H7 (cell line): ENCODE results near the gene S100A11. TPM values are rescaled to one million over a fixed set of nuclear protein-coding genes. Genes with fewer than 3 reads are reported as not detected.

Experiments
- DNase-seq: peaks from one replicate; pipeline ENCODE4 v3.0.0; 2012
- H3K27me3 ChIP-seq: 2 replicates; pipeline ENCODE4 v1.6.0; 2011; ENCODE audit warnings: mild to moderate bottlenecking, low read length; ENCODE audit not compliant: control insufficient read depth, insufficient read depth
- H3K36me3 ChIP-seq: replicated peaks from 2 replicates; pipeline ENCODE4 v1.5.1; 2011; ENCODE audit warnings: low read length; ENCODE audit not compliant: control insufficient read depth, insufficient read depth
- H3K4me3 ChIP-seq: 2 replicates; pipeline ENCODE4 v1.5.1; 2011; ENCODE audit warnings: low read depth, mild to moderate bottlenecking, control low read depth, low read length, moderate library complexity; ENCODE audit not compliant: insufficient read depth
- total RNA-seq: library from RNA; depleted of rRNA; stranded (reverse); fragments of >200 nt; shearing (Covaris generic); gene quantifications from 2 replicates; pipeline ENCODE4 v1.2.3, GENCODE V29; 2014

Gene S100A11
- total RNA-seq, 1 experiment from 2014 or later: 597 TPM

GRCh38 chr1:152049291-152050083, 12.7 kb upstream of the S100A11 start:
- Histone ChIP-seq H3K27me3 (peaks cover 2% of the 10 kb centered on the region; the same call in 1 of the 2 replicates), H3K36me3 (no peaks in the 10 kb centered on the region), H3K4me3 (no peak overlapping the region)
- DNase-seq: no peak

- no peak for DNase-seq
- Histone ChIP-seq H3K4me3 (no peak overlapping the region), H3K27me3 (peaks cover 2% of the 10 kb centered on the region; the same call in 1 of the 2 replicates), H3K36me3 (no peaks in the 10 kb centered on the region)
Measured at GRCh38 chr1:152048416-152049009, 11.7 kb upstream of the S100A11 start.

GRCh38 chr1:152047730-152048415, 11.1 kb upstream of the S100A11 start:
- Histone ChIP-seq H3K36me3 (no peaks in the 10 kb centered on the region), H3K27me3 (no peaks in the 10 kb centered on the region), H3K4me3 (peak overlapping the region; percentile 12; the same call in 1 of the 2 replicates)
- peak; percentile 75 for DNase-seq

- H3K4me3 ChIP-seq: no peak overlapping the region
Measured at GRCh38 chr1:152047413-152047729, 10.6 kb upstream of the S100A11 start.

GRCh38 chr1:152044386-152044785, 7.6 kb upstream of the S100A11 start:
- peaks cover 2% of the 10 kb centered on the region for H3K27me3 ChIP-seq
- no peak for DNase-seq
- no peak overlapping the region for H3K4me3 ChIP-seq
- H3K36me3 ChIP-seq: no peaks in the 10 kb centered on the region

More at GRCh38 chr1:152047413-152047729, 10.6 kb upstream of the S100A11 start:
- no peak for DNase-seq
- no peaks in the 10 kb centered on the region for H3K27me3 ChIP-seq
- H3K36me3 ChIP-seq: no peaks in the 10 kb centered on the region

- no peak overlapping the region for H3K4me3 ChIP-seq
- no peaks in the 10 kb centered on the region for H3K36me3 ChIP-seq
- peaks cover 2% of the 10 kb centered on the region for H3K27me3 ChIP-seq
- peak; percentile 55 for DNase-seq
Measured at GRCh38 chr1:152043870-152044269, 7.1 kb upstream of the S100A11 start.

- H3K36me3 ChIP-seq: no peaks in the 10 kb centered on the region
- DNase-seq: no peak
- H3K4me3 ChIP-seq: no peak overlapping the region
- peaks cover 3% of the 10 kb centered on the region for H3K27me3 ChIP-seq
Measured at GRCh38 chr1:152042030-152042429, 5.2 kb upstream of the S100A11 start.

GRCh38 chr1:152039886-152040285, 3.1 kb upstream of the S100A11 start:
- DNase-seq: no peak
- peaks cover 3% of the 10 kb centered on the region for H3K27me3 ChIP-seq
- no peak overlapping the region for H3K4me3 ChIP-seq
- no peaks in the 10 kb centered on the region for H3K36me3 ChIP-seq

GRCh38 chr1:152039461-152039860, 2.7 kb upstream of the S100A11 start:
- no peak for DNase-seq
- H3K27me3 ChIP-seq: peaks cover 3% of the 10 kb centered on the region
- H3K36me3 ChIP-seq: no peaks in the 10 kb centered on the region
- H3K4me3 ChIP-seq: no peak overlapping the region

- H3K4me3 ChIP-seq: no peak overlapping the region
- no peak for DNase-seq
- no peaks in the 10 kb centered on the region for H3K36me3 ChIP-seq
- H3K27me3 ChIP-seq: peaks cover 3% of the 10 kb centered on the region
Measured at GRCh38 chr1:152038871-152039270, 2.1 kb upstream of the S100A11 start.

GRCh38 chr1:152035539-152036266, 1.1 kb downstream of the S100A11 start:
- Histone ChIP-seq H3K27me3 (peaks cover 1% of the 10 kb centered on the region; the same call in 1 of the 2 replicates), H3K4me3 (peak overlapping the region; percentile 76), H3K36me3 (peaks cover 10% of the 10 kb centered on the region)
- peak; percentile 49 for DNase-seq

- peaks cover 10% of the 10 kb centered on the region for H3K36me3 ChIP-seq
- peak overlapping the region; percentile 76 for H3K4me3 ChIP-seq
- H3K27me3 ChIP-seq: 0 out of 2 replicates have a peak, but pooled peaks cover 1% of the 10 kb centered on the region
- DNase-seq: peak; percentile 81
Measured at GRCh38 chr1:152034654-152035538, 1.9 kb downstream of the S100A11 start.

- DNase-seq: no peak
- peaks cover 10% of the 10 kb centered on the region for H3K36me3 ChIP-seq
- no peak overlapping the region for H3K4me3 ChIP-seq
- H3K27me3 ChIP-seq: 0 out of 2 replicates have a peak, but pooled peaks cover 1% of the 10 kb centered on the region
Measured at GRCh38 chr1:152034324-152034653, 2.5 kb downstream of the S100A11 start.

- H3K4me3 ChIP-seq: no peak overlapping the region
- peaks cover 10% of the 10 kb centered on the region for H3K36me3 ChIP-seq
- no peak for DNase-seq
- H3K27me3 ChIP-seq: no peaks in the 10 kb centered on the region
Measured at GRCh38 chr1:152029929-152030211, 6.9 kb downstream of the S100A11 start.
